SK-N-MC (cell line): Measurements from ENCODE around the gene DPYD.

Experiments used
- EZH2 ChIP-seq: fragments of 200-600 bp; sonication (generic); IDR thresholded peaks from one replicate; pipeline ENCODE4 v1.6.1; 2017; ENCODE audit warnings: antibody characterized with exemption
- POLR2AphosphoS5 ChIP-seq: IDR thresholded peaks from 2 replicates; pipeline ENCODE4 v1.6.1; 2012; ENCODE audit warnings: mild to moderate bottlenecking, low read depth, low read length, borderline replicate concordance

DNA sequence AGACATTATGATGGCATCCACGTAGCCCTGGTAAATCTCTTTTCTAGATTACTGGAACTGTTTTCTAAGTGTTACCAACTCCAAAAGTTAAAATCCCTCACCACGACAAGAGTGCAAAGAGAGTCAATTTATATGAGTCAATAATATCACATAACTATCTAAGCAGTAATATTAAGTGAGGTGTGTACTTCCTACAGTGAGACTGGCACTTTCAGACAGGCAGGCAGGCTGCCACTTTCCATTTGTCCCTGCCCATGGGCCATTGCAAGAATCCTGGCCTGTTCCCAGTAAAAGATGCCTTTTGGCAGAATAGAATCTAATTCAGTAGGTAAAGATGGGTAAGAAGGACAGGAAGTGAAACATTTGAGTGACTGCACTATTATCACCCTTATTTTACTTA lies 843.6 kb downstream of the DPYD start:
- TF ChIP-seq EZH2 (no peak), POLR2AphosphoS5 (no peak)
